HEK293 (cell line): ENCODE measurements around the gene PCDH18.

Source experiments
- CTCF ChIP-seq: fragments of 450-650 bp; formaldehyde crosslinking; IDR thresholded peaks from 2 replicates; pipeline ENCODE4 v1.5.1; 2016; ENCODE audit warnings: missing biosample characterization, missing genetic modification characterization
- ELK4 ChIP-seq: IDR thresholded peaks from 2 replicates; pipeline ENCODE4 v1.6.1; 2011; ENCODE audit warnings: mild to moderate bottlenecking, low read depth, low read length, borderline replicate concordance
- PRDM6 ChIP-seq: fragments of 450-650 bp; formaldehyde crosslinking; IDR thresholded peaks from 2 replicates; pipeline ENCODE4 v1.5.1; 2017; ENCODE audit warnings: missing biosample characterization, missing genetic modification characterization
- ZNF174 ChIP-seq: fragments of 450-650 bp; formaldehyde crosslinking; IDR thresholded peaks from 2 replicates; pipeline ENCODE4 v1.5.0; 2017; ENCODE audit warnings: missing biosample characterization, mild to moderate bottlenecking, missing genetic modification characterization
- ZNF211 ChIP-seq: fragments of 450-650 bp; formaldehyde crosslinking; IDR thresholded peaks from 2 replicates; pipeline ENCODE4 v1.5.1; 2016; ENCODE audit warnings: low read depth, missing biosample characterization, missing genetic modification characterization
- ZNF398 ChIP-seq: fragments of 450-650 bp; formaldehyde crosslinking; IDR thresholded peaks from 2 replicates; pipeline ENCODE4 v1.5.1; 2017; ENCODE audit warnings: missing biosample characterization, missing genetic modification characterization
- ZNF792 ChIP-seq: fragments of 450-650 bp; formaldehyde crosslinking; IDR thresholded peaks from 2 replicates; pipeline ENCODE4 v1.5.1; 2016; ENCODE audit warnings: missing biosample characterization, missing genetic modification characterization
- ZSCAN5A ChIP-seq: fragments of 450-650 bp; formaldehyde crosslinking; IDR thresholded peaks from 2 replicates; pipeline ENCODE4 v1.5.1; 2016; ENCODE audit warnings: missing biosample characterization, missing genetic modification characterization

- TF ChIP-seq ELK4 (no peak), PRDM6 (tag by site-specific recombination) (no peak), CTCF (tag by site-specific recombination) (no peak), ZSCAN5A (no peak), ZNF792 (tag by site-specific recombination) (no peak), ZNF398 (no peak), ZNF211 (tag by site-specific recombination) (no peak), ZNF174 (no peak)
Observed at GRCh38 chr4:137502339-137503129, 29.8 kb downstream of the PCDH18 start.
